Upper lobe of right lung (tissue), 1 donor: ENCODE data around the gene CEBPA. TPM values are rescaled to one million over a fixed set of nuclear protein-coding genes. Genes with fewer than 3 reads are reported as not detected.

Experiments used
- ATAC-seq: fragments of 200-7000 bp; cut with Tn5 transposase; one replicate; pipeline ENCODE4 v1.9.1; 2020; ENCODE audit warnings: mild to moderate bottlenecking, moderate library complexity
- DNase-seq: peaks from one replicate; pipeline ENCODE4 v3.0.0-alpha.2; 2020
- H3K27ac ChIP-seq: fragments of 200-600 bp; one replicate; pipeline ENCODE4 v1.8.0; 2022
- H3K27me3 ChIP-seq: fragments of 200-600 bp; one replicate; pipeline ENCODE4 v1.8.0; 2022; ENCODE audit warnings: mild to moderate bottlenecking
- H3K36me3 ChIP-seq: fragments of 200-600 bp; one replicate; pipeline ENCODE4 v1.8.0; 2022
- H3K4me1 ChIP-seq: fragments of 200-600 bp; one replicate; pipeline ENCODE4 v1.8.0; 2022
- H3K4me3 ChIP-seq: fragments of 200-600 bp; one replicate; pipeline ENCODE4 v1.8.0; 2022; ENCODE audit warnings: mild to moderate bottlenecking
- H3K9me3 ChIP-seq: fragments of 200-600 bp; one replicate; pipeline ENCODE4 v1.8.0; 2022
- intact Hi-C: fragments of 100-400 bp; cut with DNase I; formaldehyde crosslinking; loops from one replicate; pipeline ENCODE4 v1.11.0; 2022
- total RNA-seq: library from RNA; stranded (reverse); fragmentation: NEBNext Ultra II Directional; extraction: Animal tissue kit (Norgen Biotek cat#: 25700); gene quantifications from one replicate; pipeline ENCODE4 v1.2.1, GENCODE V29; 2021
- TF ChIP-seq, protein P1 (sequence below): fragments of 200-600 bp; IDR thresholded peaks from one replicate; pipeline ENCODE4 v1.8.0; 2022; ENCODE audit warnings: antibody characterized with exemption
- donor health status: DM: no; HTN: yes; CAD: no; lungs with severe emphysema.

Gene CEBPA
- total RNA-seq, 1 donor from 2014 or later = 59.1 TPM

GRCh38 chr19:33301900-33302174, 497 bp downstream of the CEBPA start:
- Histone ChIP-seq H3K36me3 (no peaks in the 10 kb centered on the region), H3K9me3 (no peaks in the 10 kb centered on the region), H3K27ac (peak overlapping the region; percentile 76), H3K4me1 (peaks cover 23% of the 10 kb centered on the region), H3K4me3 (peak overlapping the region; percentile 61), H3K27me3 (peaks cover 7% of the 10 kb centered on the region)
- intact Hi-C loops = no loop called here
- TF ChIP-seq, protein P1, sequence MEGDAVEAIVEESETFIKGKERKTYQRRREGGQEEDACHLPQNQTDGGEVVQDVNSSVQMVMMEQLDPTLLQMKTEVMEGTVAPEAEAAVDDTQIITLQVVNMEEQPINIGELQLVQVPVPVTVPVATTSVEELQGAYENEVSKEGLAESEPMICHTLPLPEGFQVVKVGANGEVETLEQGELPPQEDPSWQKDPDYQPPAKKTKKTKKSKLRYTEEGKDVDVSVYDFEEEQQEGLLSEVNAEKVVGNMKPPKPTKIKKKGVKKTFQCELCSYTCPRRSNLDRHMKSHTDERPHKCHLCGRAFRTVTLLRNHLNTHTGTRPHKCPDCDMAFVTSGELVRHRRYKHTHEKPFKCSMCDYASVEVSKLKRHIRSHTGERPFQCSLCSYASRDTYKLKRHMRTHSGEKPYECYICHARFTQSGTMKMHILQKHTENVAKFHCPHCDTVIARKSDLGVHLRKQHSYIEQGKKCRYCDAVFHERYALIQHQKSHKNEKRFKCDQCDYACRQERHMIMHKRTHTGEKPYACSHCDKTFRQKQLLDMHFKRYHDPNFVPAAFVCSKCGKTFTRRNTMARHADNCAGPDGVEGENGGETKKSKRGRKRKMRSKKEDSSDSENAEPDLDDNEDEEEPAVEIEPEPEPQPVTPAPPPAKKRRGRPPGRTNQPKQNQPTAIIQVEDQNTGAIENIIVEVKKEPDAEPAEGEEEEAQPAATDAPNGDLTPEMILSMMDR = no peak
- no peak for DNase-seq
- ATAC-seq = no peak

DNA sequence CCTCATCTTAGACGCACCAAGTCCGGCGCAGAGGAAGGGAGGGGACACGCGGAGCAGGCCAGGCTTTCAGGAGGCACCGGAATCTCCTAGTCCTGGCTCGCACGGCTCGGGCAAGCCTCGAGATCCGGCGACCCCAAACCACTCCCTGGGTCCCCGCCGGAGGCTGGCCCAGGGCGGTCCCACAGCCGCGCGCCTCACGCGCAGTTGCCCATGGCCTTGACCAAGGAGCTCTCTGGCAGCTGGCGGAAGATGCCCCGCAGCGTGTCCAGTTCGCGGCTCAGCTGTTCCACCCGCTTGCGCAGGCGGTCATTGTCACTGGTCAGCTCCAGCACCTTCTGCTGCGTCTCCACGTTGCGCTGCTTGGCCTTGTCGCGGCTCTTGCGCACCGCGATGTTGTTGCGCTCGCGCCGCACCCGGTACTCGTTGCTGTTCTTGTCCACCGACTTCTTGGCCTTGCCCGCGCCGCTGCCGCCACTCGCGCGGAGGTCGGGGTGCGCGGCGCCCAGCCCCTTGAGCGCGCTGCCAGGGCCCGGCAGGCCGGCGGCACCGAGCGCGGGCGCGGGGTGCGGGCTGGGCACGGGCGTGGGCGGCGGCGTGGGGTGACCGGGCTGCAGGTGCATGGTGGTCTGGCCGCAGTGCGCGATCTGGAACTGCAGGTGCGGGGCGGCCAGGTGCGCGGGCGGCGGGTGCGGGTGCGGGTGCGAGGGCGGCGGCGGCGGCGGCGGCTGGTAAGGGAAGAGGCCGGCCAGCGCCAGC, 1.0 kb downstream of the CEBPA start:
- ATAC-seq (no peak), DNase-seq (no peak)
- TF ChIP-seq, protein P1 = no peak
- Histone ChIP-seq H3K36me3 (no peaks in the 10 kb centered on the region), H3K4me3 (peak overlapping the region; percentile 61), H3K4me1 (peaks cover 23% of the 10 kb centered on the region), H3K27me3 (peaks cover 7% of the 10 kb centered on the region), H3K27ac (peak overlapping the region; percentile 79), H3K9me3 (no peaks in the 10 kb centered on the region)
- intact Hi-C loops = no loop called here

GRCh38 chr19:33300894-33301143, 1.5 kb downstream of the CEBPA start:
- peaks cover 23% of the 10 kb centered on the region for H3K4me1 ChIP-seq
- intact Hi-C loops = no loop called here
- H3K27ac ChIP-seq = peak overlapping the region; percentile 79

DNA sequence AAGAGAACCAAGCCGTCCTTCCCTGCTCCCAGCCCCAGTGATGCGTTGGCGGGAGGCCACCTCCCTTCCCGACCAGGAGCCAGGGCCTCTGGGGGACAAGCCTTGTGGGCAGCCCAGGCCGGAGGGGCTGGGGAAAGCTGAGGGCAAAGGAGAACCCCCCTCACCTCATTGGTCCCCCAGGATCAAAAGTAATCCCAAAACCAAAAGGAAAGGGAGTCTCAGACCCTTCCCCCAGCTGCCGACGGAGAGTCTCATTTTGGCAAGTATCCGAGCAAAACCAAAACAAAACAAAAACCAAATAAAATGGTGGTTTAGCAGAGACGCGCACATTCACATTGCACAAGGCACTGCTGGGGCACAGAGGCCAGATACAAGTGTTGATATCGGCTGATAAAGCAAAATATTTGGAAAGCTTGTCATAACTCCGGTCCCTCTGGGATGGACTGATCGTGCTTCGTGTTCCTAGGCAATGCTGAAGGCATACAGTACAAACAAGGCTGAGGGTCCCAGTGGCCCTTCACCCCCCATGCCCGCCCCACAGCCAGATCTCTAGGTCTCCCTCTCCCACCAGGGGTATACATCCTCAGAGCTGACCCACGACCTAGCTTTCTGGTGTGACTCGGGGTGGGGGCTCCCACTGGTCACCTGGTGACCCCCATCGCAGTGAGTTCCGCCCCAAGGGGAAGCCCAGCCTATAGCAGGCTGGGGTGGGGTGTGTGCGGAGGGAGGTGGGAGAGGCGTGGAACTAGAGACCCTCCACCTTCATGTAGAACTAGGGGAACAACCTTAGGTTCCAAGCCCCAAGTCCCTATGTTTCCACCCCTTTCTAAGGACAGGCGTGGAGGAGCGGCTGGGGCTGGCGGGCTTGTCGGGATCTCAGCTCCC, 2.1 kb downstream of the CEBPA start:
- peak overlapping the region; percentile 79 for H3K27ac ChIP-seq

More at GRCh38 chr19:33300894-33301143, 1.5 kb downstream of the CEBPA start:
- no peaks in the 10 kb centered on the region for H3K9me3 ChIP-seq
- peak overlapping the region; percentile 61 for H3K4me3 ChIP-seq
- H3K27me3 ChIP-seq = peaks cover 7% of the 10 kb centered on the region
- ATAC-seq (no peak), DNase-seq (no peak)
- H3K36me3 ChIP-seq = no peaks in the 10 kb centered on the region
- TF ChIP-seq, protein P1 = no peak

GRCh38 chr19:33299051-33299688, 3.2 kb downstream of the CEBPA start:
- Histone ChIP-seq H3K36me3 (no peaks in the 10 kb centered on the region), H3K27ac (peak overlapping the region; percentile 79), H3K4me3 (peak overlapping the region; percentile 61), H3K4me1 (peaks cover 21% of the 10 kb centered on the region), H3K9me3 (no peaks in the 10 kb centered on the region), H3K27me3 (peaks cover 7% of the 10 kb centered on the region)
- intact Hi-C loops = no loop called here
- TF ChIP-seq, protein P1 = no peak
- ATAC-seq (no peak), DNase-seq (no peak)

More for the DNA sequence above, 2.1 kb downstream of the CEBPA start:
- DNase-seq = no peak
- peak overlapping the region; percentile 61 for H3K4me3 ChIP-seq
- H3K27me3 ChIP-seq = peaks cover 7% of the 10 kb centered on the region
- peaks cover 23% of the 10 kb centered on the region for H3K4me1 ChIP-seq
- ATAC-seq = no peak
- intact Hi-C loops = no loop called here
- TF ChIP-seq, protein P1 = no peak
- no peaks in the 10 kb centered on the region for H3K9me3 ChIP-seq
- no peaks in the 10 kb centered on the region for H3K36me3 ChIP-seq
